KMS-11 (cell line): Measurements from ENCODE around the gene BEGAIN.

Experiments used
- H2AFZ ChIP-seq: fragments of 200-600 bp; sonication (generic); 2 replicates; pipeline ENCODE4 v1.6.1; 2016; ENCODE audit warnings: antibody characterized with exemption, mixed run types, low read depth
- H3K27ac ChIP-seq: fragments of 200-600 bp; sonication (generic); 2 replicates; pipeline ENCODE4 v1.6.1; 2016; ENCODE audit warnings: mild to moderate bottlenecking, mixed run types
- H3K27me3 ChIP-seq: fragments of 200-600 bp; sonication (generic); 2 replicates; pipeline ENCODE4 v1.6.1; 2017; ENCODE audit warnings: mild to moderate bottlenecking, low read depth, mixed run types, moderate library complexity; ENCODE audit not compliant: insufficient read depth
- H3K36me3 ChIP-seq: fragments of 200-600 bp; sonication (generic); 2 replicates; pipeline ENCODE4 v1.6.1; 2017; ENCODE audit warnings: mild to moderate bottlenecking, mixed run types; ENCODE audit not compliant: insufficient read depth
- H3K4me1 ChIP-seq: fragments of 200-600 bp; sonication (generic); 2 replicates; pipeline ENCODE4 v1.6.1; 2016; ENCODE audit warnings: mild to moderate bottlenecking, low read depth, mixed run types; ENCODE audit not compliant: poor library complexity, severe bottlenecking
- H3K4me2 ChIP-seq: fragments of 200-600 bp; sonication (generic); 2 replicates; pipeline ENCODE4 v1.7.0; 2016; ENCODE audit warnings: mild to moderate bottlenecking, mixed run types
- H3K4me3 ChIP-seq: fragments of 200-600 bp; sonication (generic); IDR thresholded peaks from 2 replicates; pipeline ENCODE4 v1.6.1; 2017; ENCODE audit warnings: low read depth, low read length, mixed read lengths; ENCODE audit not compliant: insufficient read depth
- H3K79me2 ChIP-seq: fragments of 200-600 bp; sonication (generic); 2 replicates; pipeline ENCODE4 v1.6.1; 2016; ENCODE audit warnings: low read depth, mixed run types; ENCODE audit not compliant: insufficient read depth
- H3K9ac ChIP-seq: fragments of 200-600 bp; sonication (generic); 2 replicates; pipeline ENCODE4 v1.6.1; 2016; ENCODE audit warnings: mild to moderate bottlenecking, mixed run types
- H4K20me1 ChIP-seq: fragments of 200-600 bp; sonication (generic); 2 replicates; pipeline ENCODE4 v1.6.1; 2016; ENCODE audit warnings: mild to moderate bottlenecking, mixed run types; ENCODE audit not compliant: insufficient read depth
- CTCF ChIP-seq: fragments of 200-600 bp; sonication (generic); conservative IDR thresholded peaks from 2 replicates; pipeline ENCODE4 v1.6.1; 2017; ENCODE audit warnings: low read depth, mild to moderate bottlenecking, antibody characterized with exemption, low read length, moderate library complexity, mixed read lengths

The BEGAIN gene

GRCh38 chr14:100487304-100487703 is 99.9 kb downstream of the BEGAIN start:
- no peaks in the 10 kb centered on the region for H3K27me3 ChIP-seq
- H4K20me1 ChIP-seq, result no peaks in the 10 kb centered on the region
- no peaks in the 10 kb centered on the region for H3K79me2 ChIP-seq
- no peak overlapping the region for H3K27ac ChIP-seq
- H3K4me1 ChIP-seq, result no peaks in the 10 kb centered on the region
- H2AFZ ChIP-seq, result no peak overlapping the region
- no peaks in the 10 kb centered on the region for H3K36me3 ChIP-seq
- no peak overlapping the region for H3K4me3 ChIP-seq
- no peak overlapping the region for H3K4me2 ChIP-seq
- H3K9ac ChIP-seq, result no peak overlapping the region
- no peak for TF ChIP-seq CTCF
